SK-N-SH treated with all-trans-retinoic acid at 6 μM for 48 hours (cell line): ENCODE results near the gene NRXN3.

ENCODE experiments used
- ATAC-seq: fragments of 200-7000 bp; cut with Tn5 transposase; 3 replicates; pipeline ENCODE4 v1.9.1; 2020; ENCODE audit warnings: mild to moderate bottlenecking, moderate library complexity
- ARNTL ChIP-seq: fragments of 450-650 bp; formaldehyde crosslinking; IDR thresholded peaks from 2 replicates; pipeline ENCODE4 v1.5.0; 2020; ENCODE audit warnings: low read depth, mild to moderate bottlenecking, moderate library complexity, borderline replicate concordance
- BACH2 ChIP-seq: fragments of 250-450 bp; sonication (Bioruptor Pico); IDR thresholded peaks from 2 replicates; pipeline ENCODE4 v1.9.0; 2021; ENCODE audit warnings: mild to moderate bottlenecking, borderline replicate concordance
- CSDC2 ChIP-seq: fragments of 250-450 bp; sonication (Bioruptor Pico); IDR thresholded peaks from 2 replicates; pipeline ENCODE4 v1.5.0; 2020; ENCODE audit warnings: mild to moderate bottlenecking, moderate library complexity
- ESRRG ChIP-seq: fragments of 250-450 bp; sonication (Bioruptor Pico); IDR thresholded peaks from 2 replicates; pipeline ENCODE4 v1.6.1; 2021; ENCODE audit warnings: mild to moderate bottlenecking
- GLIS3 ChIP-seq: fragments of 250-450 bp; sonication (Bioruptor Pico); IDR thresholded peaks from 2 replicates; pipeline ENCODE4 v1.5.0; 2020; ENCODE audit warnings: mild to moderate bottlenecking, moderate library complexity
- ISL1 ChIP-seq: fragments of 250-450 bp; sonication (Bioruptor Pico); IDR thresholded peaks from 2 replicates; pipeline ENCODE4 v2.1.2; 2022; ENCODE audit warnings: mild to moderate bottlenecking, moderate library complexity
- OSR1 ChIP-seq: fragments of 250-450 bp; sonication (Bioruptor Pico); IDR thresholded peaks from 2 replicates; pipeline ENCODE4 v1.8.0; 2022; ENCODE audit warnings: moderate library complexity, mild to moderate bottlenecking, inconsistent platforms
- PPARA ChIP-seq: fragments of 250-450 bp; sonication (Bioruptor Pico); IDR thresholded peaks from 2 replicates; pipeline ENCODE4 v1.5.0; 2020; ENCODE audit warnings: mild to moderate bottlenecking, borderline replicate concordance
- RARB ChIP-seq: fragments of 250-450 bp; sonication (Bioruptor Pico); IDR thresholded peaks from 2 replicates; pipeline ENCODE4 v1.8.0; 2021; ENCODE audit warnings: mild to moderate bottlenecking, moderate library complexity
- SNAI2 ChIP-seq: fragments of 250-450 bp; sonication (Bioruptor Pico); IDR thresholded peaks from 2 replicates; pipeline ENCODE4 v1.5.0; 2020; ENCODE audit warnings: mild to moderate bottlenecking, moderate library complexity
- TCF4 ChIP-seq: fragments of 250-450 bp; sonication (Bioruptor Pico); IDR thresholded peaks from 2 replicates; pipeline ENCODE4 v1.8.0; 2021; ENCODE audit warnings: mild to moderate bottlenecking, moderate library complexity, borderline replicate concordance
- TOX ChIP-seq: fragments of 250-450 bp; sonication (Bioruptor Pico); IDR thresholded peaks from 2 replicates; pipeline ENCODE4 v1.8.0; 2021; ENCODE audit warnings: mild to moderate bottlenecking, moderate library complexity, borderline replicate concordance
- ZC3H10 ChIP-seq: fragments of 250-450 bp; sonication (Bioruptor Pico); IDR thresholded peaks from 2 replicates; pipeline ENCODE4 v1.5.1; 2021; ENCODE audit warnings: mild to moderate bottlenecking, moderate library complexity
- ZFP3 ChIP-seq: fragments of 250-450 bp; sonication (Bioruptor Pico); IDR thresholded peaks from 2 replicates; pipeline ENCODE4 v1.5.0; 2020; ENCODE audit warnings: mild to moderate bottlenecking, moderate library complexity
- ZFP30 ChIP-seq: fragments of 450-650 bp; formaldehyde crosslinking; IDR thresholded peaks from 2 replicates; pipeline ENCODE4 v1.5.0; 2022; ENCODE audit warnings: mild to moderate bottlenecking, moderate library complexity
- ZNF565 ChIP-seq: fragments of 450-650 bp; formaldehyde crosslinking; conservative IDR thresholded peaks from 2 replicates; pipeline ENCODE4 v1.5.0; 2020; ENCODE audit warnings: low read depth, mild to moderate bottlenecking, moderate library complexity
- ZNF70 ChIP-seq: fragments of 450-650 bp; formaldehyde crosslinking; IDR thresholded peaks from 2 replicates; pipeline ENCODE4 v1.5.0; 2020; ENCODE audit warnings: mild to moderate bottlenecking, moderate library complexity
- ZNF8 ChIP-seq: fragments of 450-650 bp; formaldehyde crosslinking; IDR thresholded peaks from 2 replicates; pipeline ENCODE4 v1.5.0; 2020; ENCODE audit warnings: mild to moderate bottlenecking, moderate library complexity
- TF ChIP-seq, protein P1 (sequence below): fragments of 250-450 bp; sonication (Bioruptor Pico); IDR thresholded peaks from 2 replicates; pipeline ENCODE4 v1.5.1; 2021; ENCODE audit warnings: mild to moderate bottlenecking, moderate library complexity
- TF ChIP-seq, protein P2 (sequence below): fragments of 250-450 bp; sonication (Bioruptor Pico); IDR thresholded peaks from 2 replicates; pipeline ENCODE4 v1.8.0; 2021; ENCODE audit warnings: low read depth, mild to moderate bottlenecking, moderate library complexity, borderline replicate concordance
- TF ChIP-seq, protein P3 (sequence below): fragments of 250-450 bp; sonication (Bioruptor Pico); IDR thresholded peaks from 2 replicates; pipeline ENCODE4 v1.5.0; 2020; ENCODE audit warnings: mild to moderate bottlenecking, moderate library complexity

The NRXN3 gene

DNA sequence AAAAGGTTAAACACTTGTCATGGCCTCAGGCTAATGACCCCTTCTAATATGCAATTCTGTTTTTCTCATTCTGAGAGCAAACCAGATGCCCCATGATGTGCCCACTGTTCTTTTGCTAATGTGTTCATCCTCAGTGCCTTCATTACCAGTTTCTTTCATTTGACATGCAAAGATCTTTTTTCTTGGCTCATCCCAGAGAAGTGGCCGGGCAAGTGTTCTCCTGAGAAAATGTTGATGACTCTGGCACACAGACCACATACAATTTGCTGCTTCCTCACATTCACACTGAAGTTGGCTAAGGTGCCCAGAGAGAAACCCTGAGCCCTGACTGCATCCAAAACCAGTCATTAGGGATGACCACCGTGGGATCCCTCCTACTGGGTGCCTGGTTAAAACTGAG lies 1207.8 kb downstream of the NRXN3 start:
- TF ChIP-seq ZNF565 (CRISPR knock-in tag), result no peak
- TF ChIP-seq ZNF70 (CRISPR knock-in tag), result no peak
- no peak for TF ChIP-seq ESRRG
- TF ChIP-seq SNAI2 (CRISPR knock-in tag), result no peak
- TF ChIP-seq RARB (CRISPR knock-in tag), result no peak
- TF ChIP-seq, protein P1, sequence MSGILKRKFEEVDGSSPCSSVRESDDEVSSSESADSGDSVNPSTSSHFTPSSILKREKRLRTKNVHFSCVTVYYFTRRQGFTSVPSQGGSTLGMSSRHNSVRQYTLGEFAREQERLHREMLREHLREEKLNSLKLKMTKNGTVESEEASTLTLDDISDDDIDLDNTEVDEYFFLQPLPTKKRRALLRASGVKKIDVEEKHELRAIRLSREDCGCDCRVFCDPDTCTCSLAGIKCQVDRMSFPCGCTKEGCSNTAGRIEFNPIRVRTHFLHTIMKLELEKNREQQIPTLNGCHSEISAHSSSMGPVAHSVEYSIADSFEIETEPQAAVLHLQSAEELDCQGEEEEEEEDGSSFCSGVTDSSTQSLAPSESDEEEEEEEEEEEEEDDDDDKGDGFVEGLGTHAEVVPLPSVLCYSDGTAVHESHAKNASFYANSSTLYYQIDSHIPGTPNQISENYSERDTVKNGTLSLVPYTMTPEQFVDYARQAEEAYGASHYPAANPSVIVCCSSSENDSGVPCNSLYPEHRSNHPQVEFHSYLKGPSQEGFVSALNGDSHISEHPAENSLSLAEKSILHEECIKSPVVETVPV, result no peak
- no peak for TF ChIP-seq TCF4 (CRISPR knock-in tag)
- no peak for TF ChIP-seq ISL1 (CRISPR knock-in tag)
- no peak for TF ChIP-seq ARNTL (CRISPR knock-in tag)
- TF ChIP-seq CSDC2, result no peak
- TF ChIP-seq, protein P2, sequence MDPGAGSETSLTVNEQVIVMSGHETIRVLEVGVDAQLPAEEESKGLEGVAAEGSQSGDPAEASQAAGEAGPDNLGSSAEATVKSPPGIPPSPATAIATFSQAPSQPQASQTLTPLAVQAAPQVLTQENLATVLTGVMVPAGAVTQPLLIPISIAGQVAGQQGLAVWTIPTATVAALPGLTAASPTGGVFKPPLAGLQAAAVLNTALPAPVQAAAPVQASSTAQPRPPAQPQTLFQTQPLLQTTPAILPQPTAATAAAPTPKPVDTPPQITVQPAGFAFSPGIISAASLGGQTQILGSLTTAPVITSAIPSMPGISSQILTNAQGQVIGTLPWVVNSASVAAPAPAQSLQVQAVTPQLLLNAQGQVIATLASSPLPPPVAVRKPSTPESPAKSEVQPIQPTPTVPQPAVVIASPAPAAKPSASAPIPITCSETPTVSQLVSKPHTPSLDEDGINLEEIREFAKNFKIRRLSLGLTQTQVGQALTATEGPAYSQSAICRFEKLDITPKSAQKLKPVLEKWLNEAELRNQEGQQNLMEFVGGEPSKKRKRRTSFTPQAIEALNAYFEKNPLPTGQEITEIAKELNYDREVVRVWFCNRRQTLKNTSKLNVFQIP (CRISPR knock-in tag), result no peak
- TF ChIP-seq, all 23 proteins: peak for 0
- no peak for ATAC-seq

DNA sequence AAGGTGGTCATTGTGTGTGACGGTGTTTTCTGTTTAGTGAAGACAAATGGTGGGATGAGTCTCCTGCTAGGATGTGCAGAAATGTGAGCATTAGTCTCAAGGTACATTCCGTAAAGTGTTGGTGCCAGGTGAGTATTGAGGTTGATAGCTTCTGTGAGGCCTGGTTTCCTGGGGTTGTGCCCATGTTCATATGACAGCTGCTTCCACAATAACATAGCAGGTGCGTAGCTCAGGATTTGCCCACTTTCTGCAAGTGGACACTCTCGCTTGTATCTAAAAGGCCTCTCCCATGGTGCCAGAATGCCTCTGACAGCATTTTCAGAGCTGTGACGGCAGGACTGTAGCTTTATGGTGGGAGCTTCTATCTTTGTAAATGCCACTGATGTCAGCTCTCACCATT lies 1209.1 kb downstream of the NRXN3 start:
- TF ChIP-seq, protein P2 (CRISPR knock-in tag), result no peak
- no peak for TF ChIP-seq ZNF565 (CRISPR knock-in tag)
- TF ChIP-seq RARB (CRISPR knock-in tag), result no peak
- no peak for TF ChIP-seq BACH2 (CRISPR knock-in tag)
- TF ChIP-seq, protein P1, result no peak
- no peak for TF ChIP-seq GLIS3
- no peak for ATAC-seq

DNA sequence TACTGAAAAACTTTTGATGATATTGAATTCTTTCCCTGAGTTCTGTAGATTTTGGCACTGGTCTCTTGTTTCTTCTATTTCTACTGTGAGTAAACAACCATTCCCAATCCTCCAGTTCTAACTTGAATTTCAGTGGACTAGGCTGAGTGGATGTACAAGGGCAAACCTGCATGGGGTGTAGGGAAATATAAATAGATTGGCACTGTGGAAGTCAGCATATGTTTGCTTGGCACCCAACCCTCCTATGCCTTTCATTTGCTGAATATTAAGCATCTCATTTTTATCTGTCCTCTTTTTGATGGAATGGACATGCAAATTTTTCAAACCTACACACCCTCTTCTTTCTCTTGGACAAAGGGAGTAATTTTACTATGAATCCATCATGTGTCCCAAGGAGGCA lies 1212.9 kb downstream of the NRXN3 start:
- no peak for ATAC-seq
- TF ChIP-seq BACH2 (CRISPR knock-in tag), result no peak
- TF ChIP-seq, protein P2 (CRISPR knock-in tag), result no peak
- TF ChIP-seq ARNTL (CRISPR knock-in tag), result no peak
- TF ChIP-seq ESRRG, result no peak
- no peak for TF ChIP-seq TOX (CRISPR knock-in tag)
- TF ChIP-seq, all 23 proteins: peak for 0

DNA sequence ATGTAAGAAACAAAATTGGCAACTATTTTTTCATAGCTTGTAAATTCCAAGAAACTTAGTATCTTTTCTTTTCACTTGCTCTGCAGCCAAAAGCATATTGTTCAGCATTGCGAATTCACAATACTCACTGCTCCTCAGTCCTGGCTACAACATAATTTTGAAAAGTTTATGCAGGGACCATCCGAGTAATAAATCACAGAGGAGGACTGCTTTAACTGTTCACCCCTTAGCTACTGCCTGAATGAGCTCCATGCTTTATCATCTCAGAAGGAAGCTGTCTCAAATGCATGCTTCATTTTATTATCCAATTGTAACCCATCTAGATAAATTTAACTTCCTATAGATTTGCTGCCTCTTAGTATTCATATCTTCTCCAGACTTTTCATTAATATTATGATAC lies 1213.3 kb downstream of the NRXN3 start:
- no peak for ATAC-seq
- TF ChIP-seq OSR1 (CRISPR knock-in tag), result no peak
- no peak for TF ChIP-seq TOX (CRISPR knock-in tag)
- TF ChIP-seq, protein P3, sequence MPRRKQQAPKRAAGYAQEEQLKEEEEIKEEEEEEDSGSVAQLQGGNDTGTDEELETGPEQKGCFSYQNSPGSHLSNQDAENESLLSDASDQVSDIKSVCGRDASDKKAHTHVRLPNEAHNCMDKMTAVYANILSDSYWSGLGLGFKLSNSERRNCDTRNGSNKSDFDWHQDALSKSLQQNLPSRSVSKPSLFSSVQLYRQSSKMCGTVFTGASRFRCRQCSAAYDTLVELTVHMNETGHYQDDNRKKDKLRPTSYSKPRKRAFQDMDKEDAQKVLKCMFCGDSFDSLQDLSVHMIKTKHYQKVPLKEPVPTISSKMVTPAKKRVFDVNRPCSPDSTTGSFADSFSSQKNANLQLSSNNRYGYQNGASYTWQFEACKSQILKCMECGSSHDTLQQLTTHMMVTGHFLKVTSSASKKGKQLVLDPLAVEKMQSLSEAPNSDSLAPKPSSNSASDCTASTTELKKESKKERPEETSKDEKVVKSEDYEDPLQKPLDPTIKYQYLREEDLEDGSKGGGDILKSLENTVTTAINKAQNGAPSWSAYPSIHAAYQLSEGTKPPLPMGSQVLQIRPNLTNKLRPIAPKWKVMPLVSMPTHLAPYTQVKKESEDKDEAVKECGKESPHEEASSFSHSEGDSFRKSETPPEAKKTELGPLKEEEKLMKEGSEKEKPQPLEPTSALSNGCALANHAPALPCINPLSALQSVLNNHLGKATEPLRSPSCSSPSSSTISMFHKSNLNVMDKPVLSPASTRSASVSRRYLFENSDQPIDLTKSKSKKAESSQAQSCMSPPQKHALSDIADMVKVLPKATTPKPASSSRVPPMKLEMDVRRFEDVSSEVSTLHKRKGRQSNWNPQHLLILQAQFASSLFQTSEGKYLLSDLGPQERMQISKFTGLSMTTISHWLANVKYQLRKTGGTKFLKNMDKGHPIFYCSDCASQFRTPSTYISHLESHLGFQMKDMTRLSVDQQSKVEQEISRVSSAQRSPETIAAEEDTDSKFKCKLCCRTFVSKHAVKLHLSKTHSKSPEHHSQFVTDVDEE, result no peak
- TF ChIP-seq ESRRG, result no peak
- no peak for TF ChIP-seq GLIS3
- no peak for TF ChIP-seq ZFP3
- TF ChIP-seq PPARA (CRISPR knock-in tag), result no peak
- no peak for TF ChIP-seq BACH2 (CRISPR knock-in tag)
- no peak for TF ChIP-seq ZNF8 (CRISPR knock-in tag)
- TF ChIP-seq ZNF70 (CRISPR knock-in tag), result no peak
- no peak for TF ChIP-seq RARB (CRISPR knock-in tag)
- TF ChIP-seq SNAI2 (CRISPR knock-in tag), result no peak
- TF ChIP-seq TCF4 (CRISPR knock-in tag), result no peak
- TF ChIP-seq ZC3H10, result no peak
- TF ChIP-seq, protein P2 (CRISPR knock-in tag), result no peak
- TF ChIP-seq ZFP30 (CRISPR knock-in tag), result no peak
